ENCODE measurements around the gene TUBA4B. TPM values are rescaled to one million over a fixed set of nuclear protein-coding genes. Genes with fewer than 3 reads are reported as not detected.

The TUBA4B gene
- total RNA-seq, 1 donor from 2014 or later = not detected

DNA sequence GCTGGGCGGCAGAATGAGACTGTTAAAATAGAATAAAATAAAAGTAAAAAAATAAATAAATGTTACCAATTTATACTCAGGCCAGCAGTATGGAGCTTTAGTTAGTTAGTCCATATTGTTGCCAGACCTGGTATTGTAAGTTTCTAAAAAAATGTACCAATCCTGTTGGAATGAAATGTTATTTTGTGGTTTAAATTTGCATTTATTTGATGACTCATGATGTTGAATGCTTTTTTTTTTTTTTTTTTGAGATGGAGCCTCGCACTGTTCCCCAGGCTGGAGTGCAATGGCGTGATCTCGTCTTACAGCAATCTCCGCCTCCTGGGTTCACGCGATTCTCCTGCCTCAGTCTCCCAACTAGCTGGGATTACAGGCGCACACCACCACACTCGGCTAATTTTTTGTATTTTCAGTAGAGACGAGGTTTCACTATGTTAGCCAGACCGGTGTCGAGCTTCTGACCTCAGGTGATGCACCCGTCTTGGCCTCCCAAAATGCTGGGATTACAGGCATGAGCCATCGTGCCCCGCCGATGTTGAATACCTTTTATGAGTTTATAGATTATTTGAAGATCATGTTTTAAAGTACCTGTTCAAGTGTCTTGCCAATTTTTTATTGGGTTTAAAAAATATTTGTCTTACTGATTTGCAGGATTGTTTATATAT, 61.9 kb downstream of the TUBA4B start:
- no peaks in the 10 kb centered on the region for H3K36me3 ChIP-seq
- peaks cover 29% of the 10 kb centered on the region for H3K27me3 ChIP-seq
- TF ChIP-seq, protein P1, sequence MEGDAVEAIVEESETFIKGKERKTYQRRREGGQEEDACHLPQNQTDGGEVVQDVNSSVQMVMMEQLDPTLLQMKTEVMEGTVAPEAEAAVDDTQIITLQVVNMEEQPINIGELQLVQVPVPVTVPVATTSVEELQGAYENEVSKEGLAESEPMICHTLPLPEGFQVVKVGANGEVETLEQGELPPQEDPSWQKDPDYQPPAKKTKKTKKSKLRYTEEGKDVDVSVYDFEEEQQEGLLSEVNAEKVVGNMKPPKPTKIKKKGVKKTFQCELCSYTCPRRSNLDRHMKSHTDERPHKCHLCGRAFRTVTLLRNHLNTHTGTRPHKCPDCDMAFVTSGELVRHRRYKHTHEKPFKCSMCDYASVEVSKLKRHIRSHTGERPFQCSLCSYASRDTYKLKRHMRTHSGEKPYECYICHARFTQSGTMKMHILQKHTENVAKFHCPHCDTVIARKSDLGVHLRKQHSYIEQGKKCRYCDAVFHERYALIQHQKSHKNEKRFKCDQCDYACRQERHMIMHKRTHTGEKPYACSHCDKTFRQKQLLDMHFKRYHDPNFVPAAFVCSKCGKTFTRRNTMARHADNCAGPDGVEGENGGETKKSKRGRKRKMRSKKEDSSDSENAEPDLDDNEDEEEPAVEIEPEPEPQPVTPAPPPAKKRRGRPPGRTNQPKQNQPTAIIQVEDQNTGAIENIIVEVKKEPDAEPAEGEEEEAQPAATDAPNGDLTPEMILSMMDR (IDR thresholded peaks at IDR 0.05) = no peak
- intact Hi-C loops (cut with DNase I) = no loop called here
- DNase-seq = no peak
- H3K27ac ChIP-seq = no peak overlapping the region
- no peak overlapping the region for H3K4me3 ChIP-seq
- no peaks in the 10 kb centered on the region for H3K4me1 ChIP-seq
- H3K9me3 ChIP-seq = no peaks in the 10 kb centered on the region
- ATAC-seq = no peak

Small RNA genes lying within 50 kb of the gene (microRNA-seq; reads per million reads assigned to microRNA genes)
- not detected for gene MIR153-1 (ENCODE audit: borderline microRNAs expressed)

Other genes with a start within 250 kb of the TUBA4B start
- gene CFAP65, start 211.7 kb upstream of the TUBA4B start, total RNA-seq = not detected
- gene IHH, start 192.3 kb upstream of the TUBA4B start, total RNA-seq = 0.69 TPM
- 14.3 TPM for gene NHEJ1, start 92.4 kb upstream of the TUBA4B start, total RNA-seq
- 3.1 TPM for gene SLC23A3, start 83.2 kb upstream of the TUBA4B start, total RNA-seq
- 64.0 TPM for gene CNPPD1, start 76.3 kb upstream of the TUBA4B start, total RNA-seq
- 79.8 TPM for gene RETREG2, start 75.0 kb upstream of the TUBA4B start, total RNA-seq
- 41.2 TPM for gene ZFAND2B, start 46.5 kb upstream of the TUBA4B start, total RNA-seq
- 18.2 TPM for gene ABCB6, start 34.3 kb upstream of the TUBA4B start, total RNA-seq
- 48.2 TPM for gene ATG9A, start 23.6 kb upstream of the TUBA4B start, total RNA-seq
- 37.6 TPM for gene ANKZF1, start 23.4 kb upstream of the TUBA4B start, total RNA-seq
- 10.0 TPM for gene GLB1L, start 7.8 kb upstream of the TUBA4B start, total RNA-seq
- gene STK16, start 7.8 kb upstream of the TUBA4B start, total RNA-seq = 21.4 TPM
- 45.4 TPM for gene TUBA4A, start 675 bp downstream of the TUBA4B start, total RNA-seq
- gene DNAJB2, start 26.1 kb downstream of the TUBA4B start, total RNA-seq = 79.4 TPM
- gene PTPRN, start 56.2 kb downstream of the TUBA4B start, total RNA-seq = not detected
- gene RESP18, start 79.5 kb downstream of the TUBA4B start, total RNA-seq = not detected
- gene DNPEP, start 134.7 kb downstream of the TUBA4B start, total RNA-seq = 69.9 TPM
- 59.4 TPM for gene DES, start 165.1 kb downstream of the TUBA4B start, total RNA-seq
- gene SPEG, start 181.6 kb downstream of the TUBA4B start, total RNA-seq = 5.6 TPM
- 25.3 TPM for gene GMPPA, start 245.6 kb downstream of the TUBA4B start, total RNA-seq

Data from upper lobe of right lung (tissue), 1 donor.